Ascending aorta (tissue), 2 donors: ENCODE measurements around the gene RAPGEF1. TPM values are rescaled to one million over a fixed set of nuclear protein-coding genes. Genes with fewer than 3 reads are reported as not detected.

Source experiments
- DNase-seq, 2 donors: peaks; one replicate each; pipeline ENCODE4 v3.0.0-alpha.2; 2019; ENCODE audit warnings: low spot score in 2 of 2
- H3K27ac ChIP-seq, 2 donors: fragments of 200-600 bp; sonication (generic); one replicate each; pipeline ENCODE4 v1.5.1; 2016 to 2017; ENCODE audit warnings: mild to moderate bottlenecking in 1 of 2
- H3K27me3 ChIP-seq: fragments of 200-600 bp; sonication (generic); one replicate; pipeline ENCODE4 v1.5.1; 2017
- H3K36me3 ChIP-seq, 2 donors: fragments of 200-600 bp; sonication (generic); one replicate each; pipeline ENCODE4 v1.5.1; 2016
- H3K4me1 ChIP-seq, 2 donors: fragments of 200-600 bp; sonication (generic); one replicate each; pipeline ENCODE4 v1.5.1; 2016 to 2017; ENCODE audit warnings: mild to moderate bottlenecking in 1 of 2
- H3K4me3 ChIP-seq, 2 donors: fragments of 200-600 bp; sonication (generic); one replicate each; pipeline ENCODE4 v1.5.1; 2016 to 2017; ENCODE audit warnings: mild to moderate bottlenecking in 1 of 2
- H3K9me3 ChIP-seq, 2 donors: fragments of 200-600 bp; sonication (generic); one replicate each; pipeline ENCODE4 v1.5.1; 2016
- intact Hi-C: fragments of 100-400 bp; cut with DNase I; formaldehyde crosslinking; loops from one replicate; pipeline ENCODE4 v1.15.1; 2023
- total RNA-seq: library from RNA; depleted of rRNA; stranded (reverse); fragments of >200 nt; gene quantifications from one replicate; pipeline ENCODE4 v1.1.0, GENCODE V29; 2016
- TF ChIP-seq, protein P1 (sequence below), 3 experiments: fragments of 200-600 bp in 2 of 3; fragments of 450-650 bp in 1 of 3; sonication (generic) in 2 of 3; IDR thresholded peaks; one replicate each; pipeline ENCODE4 v1.5.1; 2016 to 2019; ENCODE audit warnings: antibody characterized with exemption in 3 of 3, mild to moderate bottlenecking in 1 of 3, moderate library complexity in 1 of 3

RAPGEF1 gene
- total RNA-seq, 1 donor from 2014 or later, result 95.5 TPM

DNA sequence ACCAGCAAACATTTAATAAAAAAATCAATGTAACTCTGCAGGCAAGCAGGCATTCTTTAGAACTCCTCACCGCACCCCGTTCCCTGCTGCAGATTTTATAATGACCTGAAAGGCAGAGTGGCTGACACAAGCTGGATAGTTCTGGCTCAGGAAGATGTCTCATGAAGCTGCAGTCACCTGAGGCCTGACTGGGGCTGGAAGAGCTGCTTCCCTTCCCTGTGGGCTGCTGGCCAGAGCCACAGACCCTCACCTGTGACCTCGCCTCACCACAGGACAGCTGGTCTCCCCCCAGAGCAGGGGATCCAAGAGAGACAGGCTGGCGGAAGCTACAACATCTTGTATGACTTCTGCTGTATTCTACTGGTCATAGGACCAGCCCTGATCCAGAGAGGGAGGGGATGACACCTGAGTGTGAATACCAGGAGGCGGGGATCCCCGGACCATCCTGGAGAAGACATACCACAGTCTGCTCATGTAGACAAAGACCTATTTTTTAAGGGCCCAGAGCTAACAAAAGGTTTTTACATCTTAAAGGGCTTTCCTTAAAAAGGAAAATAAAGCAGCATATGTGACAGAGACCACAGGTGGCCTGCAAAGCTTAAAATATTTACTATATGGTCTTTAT lies 43.9 kb downstream of the RAPGEF1 start:
- no peak for DNase-seq
- Histone ChIP-seq H3K36me3 (no peaks in the 10 kb centered on the region), H3K27me3 (no peaks in the 10 kb centered on the region), H3K4me1 (peaks cover 0 to 24% of the 10 kb centered on the region in 2 donors), H3K9me3 (no peaks in the 10 kb centered on the region), H3K27ac (no peak overlapping the region), H3K4me3 (no peak overlapping the region)
- intact Hi-C loops, result no loop called here
- TF ChIP-seq, protein P1, sequence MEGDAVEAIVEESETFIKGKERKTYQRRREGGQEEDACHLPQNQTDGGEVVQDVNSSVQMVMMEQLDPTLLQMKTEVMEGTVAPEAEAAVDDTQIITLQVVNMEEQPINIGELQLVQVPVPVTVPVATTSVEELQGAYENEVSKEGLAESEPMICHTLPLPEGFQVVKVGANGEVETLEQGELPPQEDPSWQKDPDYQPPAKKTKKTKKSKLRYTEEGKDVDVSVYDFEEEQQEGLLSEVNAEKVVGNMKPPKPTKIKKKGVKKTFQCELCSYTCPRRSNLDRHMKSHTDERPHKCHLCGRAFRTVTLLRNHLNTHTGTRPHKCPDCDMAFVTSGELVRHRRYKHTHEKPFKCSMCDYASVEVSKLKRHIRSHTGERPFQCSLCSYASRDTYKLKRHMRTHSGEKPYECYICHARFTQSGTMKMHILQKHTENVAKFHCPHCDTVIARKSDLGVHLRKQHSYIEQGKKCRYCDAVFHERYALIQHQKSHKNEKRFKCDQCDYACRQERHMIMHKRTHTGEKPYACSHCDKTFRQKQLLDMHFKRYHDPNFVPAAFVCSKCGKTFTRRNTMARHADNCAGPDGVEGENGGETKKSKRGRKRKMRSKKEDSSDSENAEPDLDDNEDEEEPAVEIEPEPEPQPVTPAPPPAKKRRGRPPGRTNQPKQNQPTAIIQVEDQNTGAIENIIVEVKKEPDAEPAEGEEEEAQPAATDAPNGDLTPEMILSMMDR (IDR thresholded peaks at IDR 0.05), result no peak

DNA sequence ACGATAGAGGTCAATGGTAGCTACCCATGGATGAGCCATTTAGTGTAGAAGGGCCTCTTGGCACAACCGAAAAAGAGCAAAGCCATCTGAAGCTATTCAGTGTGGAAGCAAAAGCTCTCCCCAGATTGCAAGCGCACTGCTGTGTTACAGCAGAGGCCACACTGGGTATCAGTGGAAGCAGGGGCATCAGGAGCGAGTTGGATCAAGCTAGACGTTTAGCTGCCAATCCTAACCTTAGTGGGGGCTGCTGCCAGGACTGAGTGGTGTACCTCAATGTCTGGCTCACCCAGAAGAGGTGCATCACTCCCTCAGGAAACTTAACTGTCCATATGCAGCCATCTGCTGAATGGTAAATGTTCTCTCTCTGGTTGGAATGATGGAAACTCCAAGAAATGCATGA lies 44.5 kb downstream of the RAPGEF1 start:
- intact Hi-C loops, result no loop called here
- Histone ChIP-seq H3K4me1 (peaks cover 0 to 24% of the 10 kb centered on the region in 2 donors), H3K4me3 (no peak overlapping the region), H3K36me3 (no peaks in the 10 kb centered on the region), H3K27ac (no peak overlapping the region), H3K27me3 (no peaks in the 10 kb centered on the region), H3K9me3 (no peaks in the 10 kb centered on the region)
- DNase-seq, result no peak
- TF ChIP-seq, protein P1 (IDR thresholded peaks at IDR 0.05), result no peak

DNA sequence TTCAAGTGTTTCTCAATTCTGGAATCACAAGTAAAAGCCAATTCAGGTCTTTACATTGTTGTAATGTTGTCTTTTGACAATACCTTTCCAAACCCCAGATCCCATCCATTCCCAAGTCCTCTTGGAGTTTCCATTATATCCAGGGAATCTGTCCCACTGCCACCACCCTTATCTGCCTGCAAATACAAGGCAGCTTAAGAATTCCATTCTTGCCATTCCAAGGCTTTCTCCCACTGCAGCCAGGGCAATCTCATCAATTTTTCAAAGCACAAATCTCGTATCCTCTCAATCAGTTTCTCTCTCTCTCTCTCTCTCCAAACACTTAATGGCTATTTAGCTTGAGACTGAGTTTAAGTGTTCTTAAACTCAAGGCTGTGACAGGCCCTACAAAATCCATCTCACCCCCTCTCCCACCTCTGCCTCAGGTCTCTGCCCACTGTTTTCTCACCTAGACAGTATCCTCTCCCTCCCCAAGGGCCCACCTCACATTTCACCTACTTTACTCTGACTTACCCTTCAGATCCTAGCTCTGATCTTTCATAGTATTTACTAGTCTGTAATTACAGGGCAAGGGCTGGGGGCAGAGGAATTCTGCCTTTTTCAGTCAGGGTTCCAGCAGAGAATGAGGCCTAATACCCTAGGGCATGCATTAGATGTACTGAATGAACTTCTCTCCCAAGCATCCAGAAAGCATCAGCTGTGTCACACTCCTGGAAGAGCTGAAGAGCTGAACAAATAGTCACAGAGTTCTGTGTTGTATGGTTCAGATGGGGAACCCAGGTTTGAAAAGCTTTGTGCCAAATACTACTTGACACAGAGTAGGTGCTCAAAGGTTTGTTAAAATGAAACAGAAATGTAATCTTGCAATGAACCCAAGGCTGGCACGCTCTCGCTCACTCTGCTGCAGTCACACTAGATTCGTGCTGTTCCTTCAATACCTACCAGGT lies 46.0 kb downstream of the RAPGEF1 start:
- Histone ChIP-seq H3K4me3 (no peak overlapping the region), H3K27me3 (no peaks in the 10 kb centered on the region), H3K27ac (no peak overlapping the region), H3K9me3 (no peaks in the 10 kb centered on the region), H3K36me3 (no peaks in the 10 kb centered on the region), H3K4me1 (peaks cover 0 to 24% of the 10 kb centered on the region in 2 donors)
- DNase-seq, result no peak
- TF ChIP-seq, protein P1 (IDR thresholded peaks at IDR 0.05), result no peak
- intact Hi-C loops, result no loop called here

DNA sequence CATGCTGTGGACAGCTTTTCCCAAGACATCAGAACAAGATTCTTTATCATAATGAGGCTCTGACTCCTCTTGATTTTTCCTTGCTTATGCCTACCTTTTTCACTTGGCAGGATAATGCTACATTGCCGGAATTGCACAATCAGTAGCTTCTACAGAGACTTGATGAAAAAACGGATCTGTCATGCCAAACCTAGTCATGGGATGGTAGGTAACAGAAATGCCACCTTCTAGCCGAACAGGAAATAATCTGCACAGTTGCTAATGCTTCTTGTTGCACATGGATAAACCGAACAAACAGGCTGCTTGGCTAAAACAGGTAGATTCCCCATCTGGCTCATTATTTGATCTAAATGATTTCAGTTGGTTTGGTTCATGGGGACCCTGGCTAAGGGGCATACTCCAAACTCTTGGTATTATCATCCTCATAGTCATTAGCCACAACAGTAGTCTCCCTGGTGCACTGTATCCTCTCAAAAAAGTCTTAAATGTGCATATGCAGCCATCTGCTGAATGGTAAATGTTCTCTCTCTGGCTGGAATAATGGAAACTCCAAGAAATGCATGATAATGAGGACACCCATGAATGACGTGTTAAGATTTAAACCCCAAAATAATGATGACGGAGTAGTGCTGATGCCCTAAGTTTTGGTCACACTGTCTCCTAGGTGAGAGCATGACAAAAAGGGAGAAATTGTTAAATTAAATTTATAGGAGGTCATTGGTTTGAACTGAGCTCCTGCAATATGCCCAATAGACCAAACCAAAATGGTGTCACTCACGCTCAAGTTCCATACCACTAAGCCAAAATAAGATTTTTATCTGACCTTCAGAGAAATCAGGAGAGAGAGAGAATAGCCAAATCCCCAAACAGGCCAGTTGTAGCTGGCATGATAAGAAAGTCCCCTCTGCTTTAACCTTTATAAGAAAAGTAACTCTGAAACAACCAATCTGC lies 47.0 kb downstream of the RAPGEF1 start:
- H3K4me1 ChIP-seq, result peaks cover 0 to 24% of the 10 kb centered on the region in 2 donors
- intact Hi-C loops, result no loop called here

More for the DNA sequence above, 47.0 kb downstream of the RAPGEF1 start:
- no peaks in the 10 kb centered on the region for H3K36me3 ChIP-seq
- H3K4me3 ChIP-seq, result no peak overlapping the region
- no peaks in the 10 kb centered on the region for H3K27me3 ChIP-seq
- H3K27ac ChIP-seq, result no peak overlapping the region
- TF ChIP-seq, protein P1 (IDR thresholded peaks at IDR 0.05), result no peak
- DNase-seq, result no peak
- no peaks in the 10 kb centered on the region for H3K9me3 ChIP-seq
